OCI-LY7 (cell line): ENCODE measurements around the gene PITPNC1.

ENCODE experiments used
- EZH2phosphoT487 ChIP-seq: fragments of 200-600 bp; sonication (generic); IDR thresholded peaks from 2 replicates; pipeline ENCODE4 v1.6.1; 2018; ENCODE audit warnings: low read depth, borderline replicate concordance, mild to moderate bottlenecking, mixed run types, antibody characterized with exemption, low read length, moderate library complexity, mixed read lengths
- TF ChIP-seq, protein P1 (sequence below): fragments of 200-600 bp; sonication (generic); conservative IDR thresholded peaks from 2 replicates; pipeline ENCODE4 v1.5.1; 2014; ENCODE audit warnings: mild to moderate bottlenecking, antibody characterized with exemption, low read length, moderate library complexity, mixed read lengths

DNA sequence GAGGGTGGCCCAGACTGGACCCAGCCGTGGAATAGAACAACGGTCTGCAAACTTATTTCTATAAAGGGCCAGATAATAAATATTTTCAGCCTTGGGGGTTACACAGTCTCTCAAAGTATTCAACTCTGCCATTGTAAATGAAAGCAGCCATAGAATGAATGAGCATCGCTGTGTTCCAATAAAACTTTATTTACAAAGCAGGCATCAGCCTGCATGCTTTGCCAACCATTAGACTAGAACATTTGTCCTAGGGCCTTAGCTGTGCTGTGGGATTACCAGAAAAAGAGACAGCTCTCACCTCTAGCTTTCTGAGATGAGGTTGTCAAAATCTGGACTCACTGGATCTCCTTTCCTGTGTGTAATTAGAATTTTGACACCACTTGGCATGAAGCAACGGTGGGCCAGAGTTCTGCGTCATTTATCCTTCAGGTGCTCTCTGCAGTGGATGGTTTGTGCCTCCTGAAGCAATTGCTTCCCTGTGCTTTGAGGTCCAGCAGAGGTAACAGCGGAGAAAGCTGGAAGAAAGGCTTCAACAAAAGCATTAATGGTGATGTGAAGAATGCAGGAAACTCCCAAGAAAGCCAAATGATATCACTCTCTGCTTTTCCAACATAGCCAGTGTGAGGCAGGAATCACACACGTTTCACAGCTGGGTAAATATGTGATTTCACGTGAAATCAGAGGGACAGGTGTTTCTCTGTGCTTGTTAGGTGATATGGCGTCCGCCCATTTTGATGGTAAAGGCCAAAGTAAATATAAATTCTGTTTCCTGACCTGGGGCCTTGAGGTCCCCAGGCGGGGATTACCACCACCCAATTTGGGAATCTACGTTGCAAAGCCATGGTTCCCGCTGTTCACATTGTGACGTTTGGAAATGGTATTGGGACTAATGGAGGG lies 148.4 kb downstream of the PITPNC1 start:
- TF ChIP-seq, protein P1, sequence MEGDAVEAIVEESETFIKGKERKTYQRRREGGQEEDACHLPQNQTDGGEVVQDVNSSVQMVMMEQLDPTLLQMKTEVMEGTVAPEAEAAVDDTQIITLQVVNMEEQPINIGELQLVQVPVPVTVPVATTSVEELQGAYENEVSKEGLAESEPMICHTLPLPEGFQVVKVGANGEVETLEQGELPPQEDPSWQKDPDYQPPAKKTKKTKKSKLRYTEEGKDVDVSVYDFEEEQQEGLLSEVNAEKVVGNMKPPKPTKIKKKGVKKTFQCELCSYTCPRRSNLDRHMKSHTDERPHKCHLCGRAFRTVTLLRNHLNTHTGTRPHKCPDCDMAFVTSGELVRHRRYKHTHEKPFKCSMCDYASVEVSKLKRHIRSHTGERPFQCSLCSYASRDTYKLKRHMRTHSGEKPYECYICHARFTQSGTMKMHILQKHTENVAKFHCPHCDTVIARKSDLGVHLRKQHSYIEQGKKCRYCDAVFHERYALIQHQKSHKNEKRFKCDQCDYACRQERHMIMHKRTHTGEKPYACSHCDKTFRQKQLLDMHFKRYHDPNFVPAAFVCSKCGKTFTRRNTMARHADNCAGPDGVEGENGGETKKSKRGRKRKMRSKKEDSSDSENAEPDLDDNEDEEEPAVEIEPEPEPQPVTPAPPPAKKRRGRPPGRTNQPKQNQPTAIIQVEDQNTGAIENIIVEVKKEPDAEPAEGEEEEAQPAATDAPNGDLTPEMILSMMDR = no peak
- TF ChIP-seq EZH2phosphoT487 = no peak
